NT2/D1 (cell line): ENCODE measurements around the gene MPV17L.
A peak's percentile ranks its signal among the peaks of the same experiment; 100 is the strongest.
"Not testable (repeated sequence)": the region's sequence is repeated elsewhere in the genome, so short reads cannot be mapped to it uniquely, and the experiment has no call there.

Experiments
- DNase-seq: peaks from one replicate; pipeline ENCODE4 v3.0.0-alpha.2; 2011; ENCODE audit warnings: low read depth, low spot score
- H3K27me3 ChIP-seq: 2 replicates; pipeline ENCODE4 v1.6.0; 2011; ENCODE audit warnings: mild to moderate bottlenecking; ENCODE audit not compliant: insufficient read length, insufficient read depth
- H3K36me3 ChIP-seq: 2 replicates; pipeline ENCODE4 v1.6.1; 2011; ENCODE audit warnings: mild to moderate bottlenecking, low read length, mixed read lengths; ENCODE audit not compliant: insufficient read depth, insufficient read length
- H3K4me1 ChIP-seq: 2 replicates; pipeline ENCODE4 v1.5.1; 2011; ENCODE audit not compliant: insufficient read depth, insufficient read length
- H3K4me3 ChIP-seq: 2 replicates; pipeline ENCODE4 v1.5.1; 2011; ENCODE audit warnings: low read depth; ENCODE audit not compliant: insufficient read length
- H3K9ac ChIP-seq: 2 replicates; pipeline ENCODE4 v1.6.0; 2011; ENCODE audit warnings: low read depth; ENCODE audit not compliant: insufficient read length
- H3K9me3 ChIP-seq: 2 replicates; pipeline ENCODE4 v1.5.1; 2011; ENCODE audit warnings: mild to moderate bottlenecking, low read length; ENCODE audit not compliant: insufficient read depth
- SUZ12 ChIP-seq: IDR thresholded peaks from 2 replicates; pipeline ENCODE4 v1.6.1; 2011; ENCODE audit not compliant: insufficient read length, insufficient read depth; ENCODE audit errors: extremely low read depth
- YY1 ChIP-seq: IDR thresholded peaks from 2 replicates; pipeline ENCODE4 v1.6.1; 2011; ENCODE audit not compliant: insufficient read length, insufficient read depth
- ZNF274 ChIP-seq: IDR thresholded peaks from 2 replicates; pipeline ENCODE4 v1.6.1; 2011; ENCODE audit warnings: mild to moderate bottlenecking, low read depth, low read length

The MPV17L gene

GRCh38 chr16:15396509-15396829 is 915 bp downstream of the MPV17L start:
- H3K4me1 ChIP-seq, H3K36me3 ChIP-seq, H3K9me3 ChIP-seq, DNase-seq, H3K27me3 ChIP-seq: not testable (repeated sequence)
- Histone ChIP-seq H3K9ac (peak overlapping the region; percentile 93), H3K4me3 (peak overlapping the region; percentile 72)

GRCh38 chr16:15396948-15397594 is 1.5 kb downstream of the MPV17L start:
- no peaks in the 10 kb centered on the region for H3K4me1 ChIP-seq
- DNase-seq, result no peak
- TF ChIP-seq YY1, result no peak
- no peak for TF ChIP-seq ZNF274
- no peak for TF ChIP-seq SUZ12
- no peaks in the 10 kb centered on the region for H3K36me3 ChIP-seq
- H3K27me3 ChIP-seq, result peaks cover 3% of the 10 kb centered on the region
- H3K9me3 ChIP-seq, result no peaks in the 10 kb centered on the region
- no peak overlapping the region for H3K4me3 ChIP-seq
- H3K9ac ChIP-seq, result no peak overlapping the region

- no peak for DNase-seq
- TF ChIP-seq SUZ12 (no peak), YY1 (no peak), ZNF274 (no peak)
- Histone ChIP-seq H3K36me3 (no peaks in the 10 kb centered on the region), H3K4me1 (no peaks in the 10 kb centered on the region), H3K4me3 (no peak overlapping the region), H3K27me3 (peaks cover 3% of the 10 kb centered on the region), H3K9me3 (no peaks in the 10 kb centered on the region), H3K9ac (no peak overlapping the region)
These were observed 3.2 kb downstream of the MPV17L start for GRCh38 chr16:15398618-15399316.

GRCh38 chr16:15399317-15399716 is 3.8 kb downstream of the MPV17L start:
- TF ChIP-seq YY1, result no peak
- TF ChIP-seq ZNF274, result no peak
- TF ChIP-seq SUZ12, result no peak
- Histone ChIP-seq H3K27me3 (peaks cover 3% of the 10 kb centered on the region), H3K4me1 (no peaks in the 10 kb centered on the region), H3K4me3 (no peak overlapping the region), H3K9me3 (no peaks in the 10 kb centered on the region), H3K9ac (no peak overlapping the region), H3K36me3 (no peaks in the 10 kb centered on the region)
- DNase-seq, result no peak

GRCh38 chr16:15400314-15400713 is 4.8 kb downstream of the MPV17L start:
- not testable (repeated sequence) for H3K9me3 ChIP-seq, DNase-seq, H3K4me3 ChIP-seq

GRCh38 chr16:15401972-15402371 is 6.4 kb downstream of the MPV17L start:
- DNase-seq, result no peak
- H3K9ac ChIP-seq, result no peak overlapping the region
- peaks cover 3% of the 10 kb centered on the region for H3K4me1 ChIP-seq
- no peaks in the 10 kb centered on the region for H3K36me3 ChIP-seq
- H3K4me3 ChIP-seq, result no peak overlapping the region
- no peaks in the 10 kb centered on the region for H3K27me3 ChIP-seq
- no peaks in the 10 kb centered on the region for H3K9me3 ChIP-seq
- TF ChIP-seq SUZ12 (no peak), YY1 (no peak), ZNF274 (no peak)

More at GRCh38 chr16:15400314-15400713, 4.8 kb downstream of the MPV17L start:
- H3K27me3 ChIP-seq, H3K9ac ChIP-seq, H3K4me1 ChIP-seq, H3K36me3 ChIP-seq: not testable (repeated sequence)

GRCh38 chr16:15403392-15403995 is 7.9 kb downstream of the MPV17L start:
- Histone ChIP-seq H3K27me3 (no peaks in the 10 kb centered on the region), H3K9me3 (no peaks in the 10 kb centered on the region), H3K4me3 (no peak overlapping the region), H3K4me1 (peaks cover 3% of the 10 kb centered on the region), H3K36me3 (no peaks in the 10 kb centered on the region), H3K9ac (no peak overlapping the region)
- TF ChIP-seq ZNF274 (no peak), YY1 (no peak), SUZ12 (no peak)
- DNase-seq, result peak; percentile 50

- H3K9me3 ChIP-seq, H3K36me3 ChIP-seq, DNase-seq, H3K27me3 ChIP-seq, H3K4me1 ChIP-seq, H3K4me3 ChIP-seq, H3K9ac ChIP-seq: not testable (repeated sequence)
These were observed 8.5 kb downstream of the MPV17L start for GRCh38 chr16:15404091-15404490.
